Measurements from ENCODE around the gene RAD18.

The RAD18 gene

DNA sequence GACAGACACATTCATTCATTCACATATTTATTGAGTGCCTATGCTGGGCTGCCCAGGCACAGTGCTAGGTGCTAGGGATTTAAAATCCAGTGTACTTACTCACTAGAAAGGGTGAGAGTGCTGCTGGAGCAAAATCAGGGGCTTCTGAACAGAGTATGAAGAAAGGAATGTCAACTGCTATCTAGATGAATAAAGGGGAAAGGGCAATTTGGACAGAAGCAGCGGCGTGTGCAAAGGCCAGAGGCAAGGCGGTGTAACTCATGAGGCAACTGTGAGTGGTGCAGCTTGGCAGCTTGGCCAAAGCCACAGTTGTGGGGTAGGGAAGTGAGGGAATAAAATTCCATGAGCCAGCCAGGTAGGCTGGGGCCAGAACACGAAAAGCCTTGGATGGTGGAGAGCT, 76.7 kb downstream of the RAD18 start:
- Histone ChIP-seq H3K9ac (ENCODE audit: low read depth, low read length) (no peak overlapping the region), H3K4me1 (ENCODE audit: control insufficient read depth, insufficient read depth, low read length) (no peaks in the 10 kb centered on the region), H3K4me3 (ENCODE audit: low read depth, low read length) (no peak overlapping the region), H3K9me3 (ENCODE audit: control insufficient read depth, insufficient read depth, low read length) (no peaks in the 10 kb centered on the region), H3K27me3 (ENCODE audit: control insufficient read depth, insufficient read depth, low read length) (no peaks in the 10 kb centered on the region), H3K36me3 (ENCODE audit: control insufficient read depth, insufficient read depth, low read length) (peaks cover 3% of the 10 kb centered on the region)

DNA sequence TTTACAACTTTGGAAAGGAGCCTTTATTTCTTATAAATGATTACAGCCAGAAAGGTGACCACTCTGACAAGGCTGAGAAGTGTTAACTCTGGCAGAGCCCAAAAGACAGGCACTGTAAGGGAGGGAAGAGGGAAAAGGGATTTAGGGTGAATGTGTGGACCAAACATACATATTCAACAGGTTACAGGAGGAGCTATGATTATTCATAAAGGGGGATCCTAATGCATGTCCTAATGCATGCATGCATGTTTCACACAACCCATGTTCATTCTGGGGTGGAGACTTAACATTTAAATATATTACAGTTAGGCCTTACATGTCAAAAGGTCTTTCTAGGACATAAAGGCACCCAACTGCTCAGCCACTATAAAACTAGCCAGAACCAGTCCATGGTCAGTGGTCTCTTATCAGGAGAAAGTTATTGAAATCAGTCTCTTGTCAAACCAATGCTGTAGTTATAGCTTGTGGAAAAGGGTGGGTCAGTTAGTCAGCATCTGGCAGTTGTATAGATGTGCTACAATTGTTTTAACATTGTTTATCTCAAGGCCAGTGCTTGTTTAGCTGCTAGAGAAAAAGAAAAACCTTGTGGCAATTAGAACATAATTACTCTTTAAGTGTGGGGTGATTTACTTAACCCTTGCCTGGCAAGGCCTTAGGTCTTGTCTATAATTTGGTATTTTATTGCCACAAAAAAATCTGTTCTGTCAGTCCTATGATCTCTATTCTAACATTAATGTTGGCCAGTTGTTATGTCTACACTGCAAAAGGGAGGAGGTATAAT, 77.5 kb downstream of the RAD18 start:
- H3K4me3 ChIP-seq (ENCODE audit: low read depth, low read length) = no peak overlapping the region
- H3K36me3 ChIP-seq (ENCODE audit: control insufficient read depth, insufficient read depth, low read length) = peaks cover 3% of the 10 kb centered on the region
- no peaks in the 10 kb centered on the region for H3K27me3 ChIP-seq (ENCODE audit: control insufficient read depth, insufficient read depth, low read length)
- no peak overlapping the region for H3K9ac ChIP-seq (ENCODE audit: low read depth, low read length)
- H3K9me3 ChIP-seq (ENCODE audit: control insufficient read depth, insufficient read depth, low read length) = no peaks in the 10 kb centered on the region
- H3K4me1 ChIP-seq (ENCODE audit: control insufficient read depth, insufficient read depth, low read length) = no peaks in the 10 kb centered on the region

DNA sequence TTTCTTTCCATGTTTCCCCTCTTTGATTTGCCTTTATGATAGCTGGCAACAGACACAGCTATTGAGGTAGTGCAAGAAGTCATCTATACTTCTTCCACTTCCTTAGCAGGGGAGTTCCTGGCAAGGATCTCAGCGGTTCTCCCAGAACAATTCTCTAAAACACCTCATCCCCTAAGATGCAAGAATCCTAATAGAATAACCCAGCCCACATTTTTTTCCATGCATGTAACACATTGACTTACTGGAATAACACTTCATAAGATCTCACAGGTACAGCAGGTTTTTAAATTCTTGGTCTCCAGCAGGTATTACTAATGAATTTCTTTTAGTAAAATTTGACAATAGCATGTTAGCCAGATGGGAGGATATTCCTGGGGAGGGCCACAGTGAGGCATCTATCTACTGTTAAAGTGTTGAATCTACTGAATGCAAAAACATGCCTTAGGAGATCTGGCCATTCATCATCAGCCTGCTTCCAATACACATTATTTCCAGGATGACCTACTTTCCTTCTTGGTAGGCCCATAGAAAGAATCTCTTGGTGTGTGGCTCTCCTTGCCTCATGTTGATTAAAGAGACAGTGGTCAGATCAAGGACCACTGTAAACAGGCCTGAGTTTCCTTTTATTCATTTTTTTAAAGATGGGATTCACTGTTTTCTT, 78.5 kb downstream of the RAD18 start:
- Histone ChIP-seq H3K9me3 (ENCODE audit: control insufficient read depth, insufficient read depth, low read length) (no peaks in the 10 kb centered on the region), H3K9ac (ENCODE audit: low read depth, low read length) (no peak overlapping the region), H3K4me1 (ENCODE audit: control insufficient read depth, insufficient read depth, low read length) (no peaks in the 10 kb centered on the region), H3K4me3 (ENCODE audit: low read depth, low read length) (no peak overlapping the region), H3K36me3 (ENCODE audit: control insufficient read depth, insufficient read depth, low read length) (peaks cover 3% of the 10 kb centered on the region), H3K27me3 (ENCODE audit: control insufficient read depth, insufficient read depth, low read length) (no peaks in the 10 kb centered on the region)

DNA sequence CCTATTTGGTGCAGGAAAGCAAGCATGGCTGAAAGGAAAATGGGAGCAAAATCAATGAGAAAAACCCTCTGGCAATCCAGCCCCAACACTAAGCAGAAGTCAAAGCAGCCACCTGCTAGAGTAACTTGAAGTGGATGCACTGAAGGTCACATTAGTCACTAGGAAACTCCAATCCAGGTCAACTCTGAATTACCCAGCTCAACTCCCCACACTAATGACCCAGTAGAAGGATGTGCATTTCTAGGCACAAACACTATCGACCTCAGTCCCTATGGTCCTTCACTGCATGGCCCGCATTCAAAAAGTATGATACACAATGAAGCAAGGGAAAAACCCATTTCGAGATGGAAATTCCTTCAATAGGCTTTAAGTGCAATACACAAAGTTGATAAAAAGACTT, 80.6 kb downstream of the RAD18 start:
- H3K36me3 ChIP-seq (ENCODE audit: control insufficient read depth, insufficient read depth, low read length) = peaks cover 3% of the 10 kb centered on the region
- H3K4me1 ChIP-seq (ENCODE audit: control insufficient read depth, insufficient read depth, low read length) = no peaks in the 10 kb centered on the region
- no peaks in the 10 kb centered on the region for H3K9me3 ChIP-seq (ENCODE audit: control insufficient read depth, insufficient read depth, low read length)
- H3K27me3 ChIP-seq (ENCODE audit: control insufficient read depth, insufficient read depth, low read length) = no peaks in the 10 kb centered on the region
- no peak overlapping the region for H3K9ac ChIP-seq (ENCODE audit: low read depth, low read length)
- H3K4me3 ChIP-seq (ENCODE audit: low read depth, low read length) = no peak overlapping the region

DNA sequence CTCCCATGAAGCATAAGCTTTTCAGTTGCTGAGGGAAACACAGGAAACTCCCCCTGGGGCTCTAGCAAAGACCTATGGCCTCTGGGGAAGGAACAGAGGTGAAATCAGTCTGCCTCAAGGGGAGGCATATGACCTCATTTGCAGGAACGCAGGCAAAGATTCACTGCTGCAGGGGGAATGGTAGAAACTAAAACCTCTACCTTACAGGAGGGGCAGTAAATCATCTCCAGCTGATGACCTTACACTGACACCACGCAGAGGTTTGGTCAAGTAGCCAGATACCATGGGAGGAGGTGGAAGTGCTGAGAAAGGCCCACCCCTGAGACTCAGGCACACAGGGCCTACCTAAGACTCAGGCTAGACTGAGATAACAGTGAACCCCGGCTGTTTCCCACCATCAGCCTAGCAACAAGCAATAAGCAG, 81.1 kb downstream of the RAD18 start:
- Histone ChIP-seq H3K9me3 (ENCODE audit: control insufficient read depth, insufficient read depth, low read length) (no peaks in the 10 kb centered on the region), H3K27me3 (ENCODE audit: control insufficient read depth, insufficient read depth, low read length) (no peaks in the 10 kb centered on the region), H3K9ac (ENCODE audit: low read depth, low read length) (no peak overlapping the region), H3K4me1 (ENCODE audit: control insufficient read depth, insufficient read depth, low read length) (no peaks in the 10 kb centered on the region), H3K36me3 (ENCODE audit: control insufficient read depth, insufficient read depth, low read length) (peaks cover 4% of the 10 kb centered on the region), H3K4me3 (ENCODE audit: low read depth, low read length) (no peak overlapping the region)

DNA sequence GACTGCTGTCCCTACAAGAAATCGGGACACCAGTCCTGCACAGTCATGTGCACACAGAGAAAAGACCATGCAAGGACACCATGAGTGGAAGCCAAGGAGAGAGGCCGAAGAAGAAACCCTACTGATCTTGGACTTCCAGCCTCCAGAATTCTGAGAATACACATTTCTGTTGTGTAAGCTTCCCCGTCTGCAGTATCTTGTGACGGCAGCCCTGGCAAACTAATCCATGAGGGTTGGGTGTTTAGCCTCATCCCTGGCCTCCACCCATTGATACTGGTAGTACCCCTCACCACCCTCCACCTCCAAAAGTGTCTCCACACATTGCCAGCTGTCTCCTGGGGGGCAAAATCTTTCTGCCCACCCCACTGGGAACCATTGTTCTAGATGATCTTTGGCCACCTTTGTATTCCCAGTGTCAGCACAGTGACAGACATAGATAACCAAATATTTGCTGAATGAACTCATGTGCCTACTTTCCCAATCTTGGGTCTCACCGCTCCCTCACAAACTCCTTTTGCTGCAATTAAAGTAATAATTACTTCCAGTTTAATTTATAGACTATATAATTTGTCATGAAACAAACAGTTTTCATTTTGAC, 83.8 kb downstream of the RAD18 start:
- no peak overlapping the region for H3K9ac ChIP-seq (ENCODE audit: low read depth, low read length)
- no peaks in the 10 kb centered on the region for H3K9me3 ChIP-seq (ENCODE audit: control insufficient read depth, insufficient read depth, low read length)
- no peak overlapping the region for H3K4me3 ChIP-seq (ENCODE audit: low read depth, low read length)
- peaks cover 9% of the 10 kb centered on the region for H3K36me3 ChIP-seq (ENCODE audit: control insufficient read depth, insufficient read depth, low read length)
- H3K27me3 ChIP-seq (ENCODE audit: control insufficient read depth, insufficient read depth, low read length) = no peaks in the 10 kb centered on the region
- no peaks in the 10 kb centered on the region for H3K4me1 ChIP-seq (ENCODE audit: control insufficient read depth, insufficient read depth, low read length)

DNA sequence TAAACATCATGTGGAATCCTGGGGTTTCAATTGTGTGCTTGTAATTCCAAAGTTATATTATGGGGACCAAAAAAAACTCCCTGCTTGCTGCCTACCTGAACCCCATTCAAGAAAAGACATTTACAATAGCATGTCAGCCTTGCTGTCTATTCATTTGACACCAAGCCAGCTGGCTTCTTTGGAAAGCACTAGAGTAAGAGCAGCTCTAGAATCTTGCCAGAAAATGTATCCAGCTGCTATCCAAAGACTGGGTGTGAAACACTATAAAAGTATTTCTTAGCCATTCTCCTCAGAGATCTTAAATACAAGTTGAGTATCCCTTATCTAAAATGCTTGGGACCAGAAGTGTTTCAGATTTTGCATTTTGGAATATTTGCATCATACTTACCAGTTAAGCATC, 87.4 kb downstream of the RAD18 start:
- H3K4me3 ChIP-seq (ENCODE audit: low read depth, low read length) = no peak overlapping the region
- no peaks in the 10 kb centered on the region for H3K4me1 ChIP-seq (ENCODE audit: control insufficient read depth, insufficient read depth, low read length)
- no peak overlapping the region for H3K9ac ChIP-seq (ENCODE audit: low read depth, low read length)
- no peaks in the 10 kb centered on the region for H3K9me3 ChIP-seq (ENCODE audit: control insufficient read depth, insufficient read depth, low read length)
- no peaks in the 10 kb centered on the region for H3K27me3 ChIP-seq (ENCODE audit: control insufficient read depth, insufficient read depth, low read length)
- H3K36me3 ChIP-seq (ENCODE audit: control insufficient read depth, insufficient read depth, low read length) = peaks cover 6% of the 10 kb centered on the region

DNA sequence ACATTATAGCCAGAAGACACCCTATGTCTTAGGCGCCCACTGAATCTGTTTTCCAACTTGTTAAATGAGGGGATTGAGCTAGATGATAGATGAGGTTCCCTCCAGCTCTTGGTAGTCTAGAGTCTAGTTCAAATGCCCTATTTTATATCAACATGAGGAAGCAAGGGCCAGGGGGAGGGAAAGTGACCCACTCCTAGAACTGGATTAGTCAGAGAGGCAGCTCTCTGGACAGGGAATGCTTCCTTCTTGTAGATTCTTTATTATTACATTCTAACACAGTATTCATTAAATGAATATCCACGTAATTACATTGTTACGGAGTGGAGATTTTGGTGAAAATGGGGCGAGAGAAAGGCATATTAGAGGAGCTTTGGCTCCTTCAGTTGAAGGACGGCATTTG, 89.5 kb downstream of the RAD18 start:
- Histone ChIP-seq H3K9ac (ENCODE audit: low read depth, low read length) (no peak overlapping the region), H3K4me1 (ENCODE audit: control insufficient read depth, insufficient read depth, low read length) (no peaks in the 10 kb centered on the region), H3K9me3 (ENCODE audit: control insufficient read depth, insufficient read depth, low read length) (no peaks in the 10 kb centered on the region), H3K27me3 (ENCODE audit: control insufficient read depth, insufficient read depth, low read length) (no peaks in the 10 kb centered on the region), H3K36me3 (ENCODE audit: control insufficient read depth, insufficient read depth, low read length) (peaks cover 6% of the 10 kb centered on the region), H3K4me3 (ENCODE audit: low read depth, low read length) (no peak overlapping the region)

DNA sequence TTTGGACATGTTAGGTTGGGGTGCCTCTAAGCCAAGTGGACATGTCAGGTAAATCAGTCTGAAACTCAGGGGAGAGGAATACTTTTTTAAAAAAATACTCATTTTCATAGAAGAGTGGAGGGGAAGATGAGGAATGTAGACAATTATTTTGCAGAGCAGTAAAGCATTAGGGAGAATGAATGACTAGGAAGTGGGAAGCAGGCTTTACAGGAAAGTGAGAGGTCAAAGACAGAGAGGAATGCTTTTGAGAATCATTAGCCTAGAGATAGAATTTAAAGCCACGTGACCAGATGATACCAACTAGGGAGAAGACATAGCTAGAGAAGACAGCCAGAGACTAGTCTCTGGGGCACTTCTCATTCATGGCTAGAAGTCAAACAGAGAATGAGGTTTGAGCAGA, 91.0 kb downstream of the RAD18 start:
- H3K36me3 ChIP-seq (ENCODE audit: control insufficient read depth, insufficient read depth, low read length) = peaks cover 6% of the 10 kb centered on the region
- no peaks in the 10 kb centered on the region for H3K4me1 ChIP-seq (ENCODE audit: control insufficient read depth, insufficient read depth, low read length)
- H3K27me3 ChIP-seq (ENCODE audit: control insufficient read depth, insufficient read depth, low read length) = no peaks in the 10 kb centered on the region
- no peaks in the 10 kb centered on the region for H3K9me3 ChIP-seq (ENCODE audit: control insufficient read depth, insufficient read depth, low read length)
- H3K9ac ChIP-seq (ENCODE audit: low read depth, low read length) = no peak overlapping the region
- no peak overlapping the region for H3K4me3 ChIP-seq (ENCODE audit: low read depth, low read length)

DNA sequence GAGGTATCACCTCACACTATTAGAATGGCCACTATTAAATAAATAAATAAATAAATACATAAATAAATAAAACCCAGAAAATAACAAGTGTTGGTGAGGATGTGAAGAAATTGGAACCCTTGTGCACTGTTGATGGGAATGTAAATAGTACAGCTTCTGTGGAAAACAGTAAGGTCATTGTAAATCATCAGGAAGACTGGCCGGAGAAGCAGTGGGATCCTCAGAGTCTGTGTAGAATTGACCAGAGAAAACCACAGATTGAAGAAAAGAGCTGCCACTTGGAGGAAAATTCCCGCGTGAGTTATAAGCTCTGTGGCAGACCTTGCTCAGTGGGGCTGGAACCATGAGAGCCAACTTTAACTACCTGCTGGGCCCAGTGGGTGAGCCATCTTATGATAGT, 92.0 kb downstream of the RAD18 start:
- Histone ChIP-seq H3K9ac (ENCODE audit: low read depth, low read length) (no peak overlapping the region), H3K27me3 (ENCODE audit: control insufficient read depth, insufficient read depth, low read length) (no peaks in the 10 kb centered on the region), H3K4me3 (ENCODE audit: low read depth, low read length) (no peak overlapping the region), H3K4me1 (ENCODE audit: control insufficient read depth, insufficient read depth, low read length) (no peaks in the 10 kb centered on the region), H3K9me3 (ENCODE audit: control insufficient read depth, insufficient read depth, low read length) (no peaks in the 10 kb centered on the region), H3K36me3 (ENCODE audit: control insufficient read depth, insufficient read depth, low read length) (no peaks in the 10 kb centered on the region)

DNA sequence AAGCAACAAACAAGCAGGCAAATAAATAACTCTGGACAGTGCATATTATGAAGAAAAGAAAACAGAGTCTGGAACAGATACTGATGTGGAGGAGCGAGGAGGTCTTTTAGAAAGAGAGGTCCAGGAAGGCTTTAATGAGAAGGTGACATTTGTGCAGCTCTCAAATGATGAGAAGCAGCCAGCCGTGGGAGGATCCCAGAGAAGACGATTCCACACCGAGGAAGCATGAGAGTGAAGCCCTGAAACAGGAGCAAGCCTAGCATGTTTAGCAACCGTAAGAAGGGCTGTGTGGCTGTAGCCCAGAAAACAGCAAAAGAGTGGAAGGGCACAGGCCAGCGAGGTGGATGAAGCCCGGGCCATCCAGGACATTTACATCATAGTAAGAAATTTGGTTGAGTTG, 93.1 kb downstream of the RAD18 start:
- Histone ChIP-seq H3K9me3 (ENCODE audit: control insufficient read depth, insufficient read depth, low read length) (no peaks in the 10 kb centered on the region), H3K27me3 (ENCODE audit: control insufficient read depth, insufficient read depth, low read length) (no peaks in the 10 kb centered on the region), H3K4me3 (ENCODE audit: low read depth, low read length) (no peak overlapping the region), H3K9ac (ENCODE audit: low read depth, low read length) (no peak overlapping the region), H3K4me1 (ENCODE audit: control insufficient read depth, insufficient read depth, low read length) (no peaks in the 10 kb centered on the region), H3K36me3 (ENCODE audit: control insufficient read depth, insufficient read depth, low read length) (no peaks in the 10 kb centered on the region)

DNA sequence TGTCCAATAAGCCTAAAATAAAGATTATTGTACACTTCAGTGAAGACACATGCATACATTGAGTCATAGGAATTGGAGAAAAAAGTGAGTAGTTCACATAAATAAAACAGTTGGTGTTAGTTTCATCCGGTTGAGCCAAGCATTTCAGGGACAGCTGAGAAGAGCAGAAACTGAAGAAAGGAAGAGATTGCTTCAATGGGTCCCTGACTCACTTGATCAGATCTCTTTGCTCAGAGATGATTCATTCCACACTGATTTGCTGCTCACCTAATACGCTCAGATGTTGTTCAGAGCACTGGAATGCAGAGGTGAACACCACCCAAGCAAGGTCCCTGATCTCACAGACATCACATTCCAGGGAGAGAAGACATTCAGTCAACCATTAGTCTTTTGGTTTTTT, 93.7 kb downstream of the RAD18 start:
- Histone ChIP-seq H3K4me1 (ENCODE audit: control insufficient read depth, insufficient read depth, low read length) (no peaks in the 10 kb centered on the region), H3K9ac (ENCODE audit: low read depth, low read length) (no peak overlapping the region), H3K4me3 (ENCODE audit: low read depth, low read length) (no peak overlapping the region), H3K9me3 (ENCODE audit: control insufficient read depth, insufficient read depth, low read length) (no peaks in the 10 kb centered on the region), H3K27me3 (ENCODE audit: control insufficient read depth, insufficient read depth, low read length) (no peaks in the 10 kb centered on the region), H3K36me3 (ENCODE audit: control insufficient read depth, insufficient read depth, low read length) (no peaks in the 10 kb centered on the region)

Measured in iPS-15b (cell line).